Tibial nerve (tissue), 4 donors: ENCODE measurements around the gene FAM193A. TPM values are rescaled to one million over a fixed set of nuclear protein-coding genes. Genes with fewer than 3 reads are reported as not detected.
"Not testable (repeated sequence)": the region's sequence is repeated elsewhere in the genome, so short reads cannot be mapped to it uniquely, and the experiment has no call there.

Experiments used
- DNase-seq, 2 donors: peaks; one replicate each; pipeline ENCODE4 v3.0.0-alpha.2; 2019; ENCODE audit warnings: low spot score in 2 of 2
- H3K27ac ChIP-seq, 4 donors: fragments of 200-600 bp; sonication (generic) in 3 of 4; one replicate each; pipeline ENCODE4 v1.5.1; 2017 to 2019; ENCODE audit warnings: mild to moderate bottlenecking in 1 of 4
- H3K27me3 ChIP-seq, 2 donors: fragments of 200-600 bp; sonication (generic) in 1 of 2; one replicate each; pipeline versions ENCODE4 v1.5.1 to v1.6.0; 2017 to 2019
- H3K36me3 ChIP-seq, 3 donors: fragments of 200-600 bp; sonication (generic); one replicate each; pipeline ENCODE4 v1.5.1; 2018 to 2019
- H3K4me1 ChIP-seq, 4 donors: fragments of 200-600 bp; sonication (generic) in 3 of 4; one replicate each; pipeline ENCODE4 v1.5.1; 2017 to 2019
- H3K4me3 ChIP-seq, 4 donors: fragments of 200-600 bp; sonication (generic) in 3 of 4; one replicate each; pipeline ENCODE4 v1.5.1; 2017 to 2019; ENCODE audit warnings: mild to moderate bottlenecking in 1 of 4, moderate library complexity in 1 of 4
- H3K9me3 ChIP-seq, 4 donors: fragments of 200-600 bp; sonication (generic) in 3 of 4; one replicate each; pipeline ENCODE4 v1.5.1; 2017 to 2019
- EP300 ChIP-seq, 2 donors: sonication (generic); formaldehyde crosslinking; IDR thresholded peaks; one replicate each; pipeline ENCODE4 v1.6.1; 2017; ENCODE audit warnings: antibody characterized with exemption in 2 of 2, mild to moderate bottlenecking in 1 of 2
- POLR2A ChIP-seq, 2 donors: fragments of 450-650 bp; IDR thresholded peaks; one replicate each; pipeline ENCODE4 v1.6.1; 2017; ENCODE audit warnings: antibody characterized with exemption in 2 of 2, mild to moderate bottlenecking in 2 of 2, moderate library complexity in 2 of 2
- WGBS, 2 donors: methylation state at CpG; one replicate each; pipeline ENCODE4 v1.1.5; 2018; 5-methylcytosine and 5-hydroxymethylcytosine counted together
- total RNA-seq, 4 donors: library from RNA; depleted of rRNA; stranded (reverse); fragments of >200 nt; gene quantifications; one replicate each; pipeline ENCODE4 v1.1.0, GENCODE V29; 2016
- TF ChIP-seq, protein P1 (sequence below), 5 experiments: fragments of 200-600 bp in 3 of 5; fragments of 450-650 bp in 2 of 5; sonication (generic) in 3 of 5; IDR thresholded peaks; one replicate each; pipeline ENCODE4 v1.5.1; 2016 to 2019; ENCODE audit warnings: antibody characterized with exemption in 5 of 5, mild to moderate bottlenecking in 3 of 5, moderate library complexity in 2 of 5

FAM193A gene
- total RNA-seq, 4 donors from 2014 or later: 28.6 to 54.6 (median 36.0) TPM

DNA sequence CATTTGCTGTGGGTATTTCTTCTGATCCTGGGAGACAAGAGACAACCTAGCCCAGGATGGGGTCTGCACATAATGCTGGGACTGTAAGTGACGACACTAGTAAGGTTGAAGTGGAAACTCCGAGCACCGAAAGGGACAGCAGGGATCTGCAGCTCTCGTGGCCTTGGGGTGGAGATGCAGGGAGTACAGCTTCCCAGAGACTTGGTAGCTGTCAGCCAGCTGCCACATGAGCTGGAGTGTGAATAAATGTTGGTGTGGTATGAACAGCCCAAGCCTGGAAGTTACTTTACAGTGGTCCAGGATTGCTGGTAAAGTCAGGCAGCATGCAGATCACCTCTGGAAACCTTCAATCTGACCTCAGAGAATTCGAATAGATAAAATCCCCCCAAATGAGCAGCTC, 97.6 kb downstream of the FAM193A start:
- TF ChIP-seq, protein P1, sequence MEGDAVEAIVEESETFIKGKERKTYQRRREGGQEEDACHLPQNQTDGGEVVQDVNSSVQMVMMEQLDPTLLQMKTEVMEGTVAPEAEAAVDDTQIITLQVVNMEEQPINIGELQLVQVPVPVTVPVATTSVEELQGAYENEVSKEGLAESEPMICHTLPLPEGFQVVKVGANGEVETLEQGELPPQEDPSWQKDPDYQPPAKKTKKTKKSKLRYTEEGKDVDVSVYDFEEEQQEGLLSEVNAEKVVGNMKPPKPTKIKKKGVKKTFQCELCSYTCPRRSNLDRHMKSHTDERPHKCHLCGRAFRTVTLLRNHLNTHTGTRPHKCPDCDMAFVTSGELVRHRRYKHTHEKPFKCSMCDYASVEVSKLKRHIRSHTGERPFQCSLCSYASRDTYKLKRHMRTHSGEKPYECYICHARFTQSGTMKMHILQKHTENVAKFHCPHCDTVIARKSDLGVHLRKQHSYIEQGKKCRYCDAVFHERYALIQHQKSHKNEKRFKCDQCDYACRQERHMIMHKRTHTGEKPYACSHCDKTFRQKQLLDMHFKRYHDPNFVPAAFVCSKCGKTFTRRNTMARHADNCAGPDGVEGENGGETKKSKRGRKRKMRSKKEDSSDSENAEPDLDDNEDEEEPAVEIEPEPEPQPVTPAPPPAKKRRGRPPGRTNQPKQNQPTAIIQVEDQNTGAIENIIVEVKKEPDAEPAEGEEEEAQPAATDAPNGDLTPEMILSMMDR (IDR thresholded peaks at IDR 0.05): no peak
- TF ChIP-seq EP300 (IDR thresholded peaks at IDR 0.05): no peak
- TF ChIP-seq POLR2A (IDR thresholded peaks at IDR 0.05): no peak
- Histone ChIP-seq H3K9me3 (no peaks in the 10 kb centered on the region), H3K27me3 (no peaks in the 10 kb centered on the region), H3K27ac (no peak overlapping the region), H3K4me1 (no peaks in the 10 kb centered on the region), H3K36me3 (peaks cover 4 to 72% (median 4%) of the 10 kb centered on the region in 3 donors), H3K4me3 (no peak overlapping the region)
- WGBS, 2 donors: 73 to 77% methylated on average over 5 of the region's 5 CpGs
- DNase-seq: no peak

DNA sequence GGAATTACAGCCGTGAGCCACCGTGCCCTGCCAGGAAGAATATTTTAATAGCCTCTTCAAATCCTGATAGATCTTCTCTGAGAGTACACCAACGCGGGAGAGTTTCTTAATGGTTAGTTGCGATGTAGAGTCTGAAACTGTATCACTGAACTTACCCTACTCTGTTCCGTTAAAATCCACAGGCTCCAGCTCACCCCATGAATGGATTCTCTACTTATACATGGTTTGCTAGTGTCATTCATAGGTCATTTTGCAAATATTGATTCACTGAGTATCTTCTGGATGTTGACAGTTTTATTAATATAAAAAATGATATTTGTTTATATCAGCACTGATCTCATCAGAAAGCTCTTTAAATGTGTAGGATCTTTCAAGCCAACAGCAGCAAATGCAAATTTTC, 99.9 kb downstream of the FAM193A start:
- no peaks in the 10 kb centered on the region for H3K4me1 ChIP-seq
- peaks cover 5 to 77% (median 16%) of the 10 kb centered on the region in 3 donors for H3K36me3 ChIP-seq
- H3K9me3 ChIP-seq: no peaks in the 10 kb centered on the region
- 93 to 96% methylated on average over 6 of the region's 6 CpGs for WGBS, 2 donors
- TF ChIP-seq, protein P1 (IDR thresholded peaks at IDR 0.05): no peak
- TF ChIP-seq EP300 (IDR thresholded peaks at IDR 0.05) (no peak), POLR2A (IDR thresholded peaks at IDR 0.05) (no peak)
- no peak overlapping the region for H3K4me3 ChIP-seq
- no peak for DNase-seq
- no peaks in the 10 kb centered on the region for H3K27me3 ChIP-seq
- H3K27ac ChIP-seq: no peak overlapping the region

DNA sequence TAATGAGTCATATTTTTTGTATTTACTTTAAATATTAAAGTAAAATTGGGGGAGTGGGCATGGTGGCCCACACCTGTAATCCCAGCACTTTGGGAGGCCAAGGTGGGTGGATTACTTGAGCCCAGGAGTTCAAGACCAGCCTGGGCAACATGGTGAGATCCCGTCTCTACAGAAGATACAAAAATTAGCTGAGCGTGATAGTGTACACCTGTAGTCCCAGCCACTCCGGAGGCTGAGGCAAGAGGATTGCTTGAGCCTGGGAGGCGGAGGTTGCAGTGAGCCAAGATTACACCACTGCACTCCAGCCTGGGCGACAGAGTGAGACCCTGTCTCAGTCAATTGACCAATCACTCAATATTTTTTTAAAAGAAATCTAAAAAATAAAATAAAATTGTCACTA, 100.5 kb downstream of the FAM193A start:
- whole genome bisulfite sequencing, 2 donors: 95 to 96% methylated on average over 5 of the region's 5 CpGs
- DNase-seq, H3K4me1 ChIP-seq, H3K27me3 ChIP-seq, H3K4me3 ChIP-seq, H3K9me3 ChIP-seq, H3K27ac ChIP-seq: not testable (repeated sequence)
- peaks cover 6 to 77% (median 16%) of the 10 kb centered on the region in 3 donors for H3K36me3 ChIP-seq

DNA sequence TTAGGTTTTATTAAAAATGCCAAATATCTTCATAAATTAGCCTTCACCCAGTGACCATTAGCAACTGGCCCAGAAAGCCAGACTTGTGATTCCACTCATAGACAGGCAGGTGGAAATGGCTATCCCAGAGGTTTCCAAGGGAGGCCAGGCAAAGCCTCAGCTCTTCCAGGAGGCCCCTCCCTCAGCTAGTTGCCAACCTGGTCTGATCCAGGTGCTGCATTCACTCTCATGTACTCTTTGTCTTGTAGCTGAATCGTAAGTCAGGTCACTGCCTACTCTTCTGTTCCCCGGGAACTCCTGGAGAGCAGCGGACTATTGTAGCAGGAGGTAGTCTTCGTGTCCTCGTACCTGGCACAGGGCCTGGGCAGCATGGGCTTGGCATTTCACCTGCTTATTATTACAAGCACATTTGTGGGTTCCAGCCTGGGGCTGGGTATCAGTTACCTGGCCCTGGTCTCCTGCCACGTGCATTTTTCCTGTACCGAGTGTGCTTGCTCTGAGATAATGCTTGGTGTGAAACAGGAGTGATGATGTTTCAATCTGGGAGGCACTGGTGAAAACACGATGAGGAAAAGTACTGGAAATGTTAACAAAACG, 101.6 kb downstream of the FAM193A start:
- Histone ChIP-seq H3K4me3 (no peak overlapping the region), H3K4me1 (no peaks in the 10 kb centered on the region), H3K9me3 (no peaks in the 10 kb centered on the region), H3K36me3 (peaks cover 6 to 77% (median 16%) of the 10 kb centered on the region in 3 donors), H3K27me3 (no peaks in the 10 kb centered on the region), H3K27ac (no peak overlapping the region)
- TF ChIP-seq EP300 (IDR thresholded peaks at IDR 0.05) (no peak), POLR2A (IDR thresholded peaks at IDR 0.05) (no peak)
- TF ChIP-seq, protein P1 (IDR thresholded peaks at IDR 0.05): no peak
- 89 to 95% methylated on average over 9 of the region's 9 CpGs for WGBS, 2 donors
- DNase-seq: no peak

DNA sequence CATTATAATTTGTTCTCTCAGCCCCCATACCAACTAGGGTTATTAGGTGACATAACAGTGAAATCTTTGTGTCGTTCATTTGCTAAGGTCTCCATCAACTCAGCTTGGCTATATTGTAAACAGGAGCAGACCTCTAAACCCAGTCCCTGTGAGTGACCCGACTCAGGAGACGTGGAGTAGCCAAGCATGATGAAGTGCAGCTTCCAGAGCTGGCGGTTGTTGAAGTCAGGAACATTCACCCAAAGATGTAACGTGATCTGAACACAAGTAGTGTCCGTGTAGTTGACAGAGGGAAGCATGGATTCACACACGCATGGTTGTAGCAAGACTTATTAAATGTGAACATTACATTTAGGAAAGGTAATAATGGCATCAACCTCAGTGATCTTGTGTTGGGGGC, 102.3 kb downstream of the FAM193A start:
- H3K27ac ChIP-seq: no peak overlapping the region
- DNase-seq: no peak
- 93 to 94% methylated on average over 7 of the region's 7 CpGs for WGBS, 2 donors
- no peaks in the 10 kb centered on the region for H3K27me3 ChIP-seq
- no peaks in the 10 kb centered on the region for H3K4me1 ChIP-seq
- H3K4me3 ChIP-seq: no peak overlapping the region
- no peaks in the 10 kb centered on the region for H3K9me3 ChIP-seq
- no peak for TF ChIP-seq POLR2A (IDR thresholded peaks at IDR 0.05)
- no peak for TF ChIP-seq EP300 (IDR thresholded peaks at IDR 0.05)
- TF ChIP-seq, protein P1 (IDR thresholded peaks at IDR 0.05): no peak
- peaks cover 6 to 78% (median 16%) of the 10 kb centered on the region in 3 donors for H3K36me3 ChIP-seq
